Upper lobe of left lung (tissue), 6 donors: ENCODE results near the gene ABAT. TPM values are rescaled to one million over a fixed set of nuclear protein-coding genes. Genes with fewer than 3 reads are reported as not detected.

Experiments used
- ATAC-seq, 2 donors: fragments of 200-7000 bp; cut with Tn5 transposase; one replicate each; pipeline ENCODE4 v1.9.1; 2022; ENCODE audit warnings: mild to moderate bottlenecking in 2 of 2, moderate library complexity in 2 of 2; ENCODE audit not compliant: low FRiP score in 2 of 2
- DNase-seq, 2 donors: peaks; one replicate each; pipeline ENCODE4 v3.0.0-alpha.2; 2019 to 2020
- H3K27ac ChIP-seq, 4 donors: fragments of 200-600 bp; sonication (generic); one replicate each; pipeline ENCODE4 v1.5.1; 2016 to 2019
- H3K27me3 ChIP-seq, 4 donors: fragments of 200-600 bp; sonication (generic); one replicate each; pipeline ENCODE4 v1.5.1; 2017 to 2019
- H3K36me3 ChIP-seq, 4 donors: fragments of 200-600 bp; sonication (generic); one replicate each; pipeline ENCODE4 v1.5.1; 2016 to 2019
- H3K4me1 ChIP-seq, 4 donors: fragments of 200-600 bp; sonication (generic); one replicate each; pipeline ENCODE4 v1.5.1; 2018 to 2019
- H3K4me3 ChIP-seq, 4 donors: fragments of 200-600 bp; sonication (generic); one replicate each; pipeline ENCODE4 v1.5.1; 2017 to 2019; ENCODE audit warnings: mild to moderate bottlenecking in 2 of 4, moderate library complexity in 1 of 4
- H3K9me3 ChIP-seq, 4 donors: fragments of 200-600 bp; sonication (generic); one replicate each; pipeline ENCODE4 v1.5.1; 2018 to 2019
- EP300 ChIP-seq, 4 donors: sonication (generic); formaldehyde crosslinking; IDR thresholded peaks; one replicate each; pipeline ENCODE4 v1.5.1; 2017; ENCODE audit warnings: antibody characterized with exemption in 4 of 4, control low read depth in 2 of 4
- POLR2A ChIP-seq, 4 donors: fragments of 450-650 bp; IDR thresholded peaks; one replicate each; pipeline ENCODE4 v1.5.1; 2016 to 2017; ENCODE audit warnings: antibody characterized with exemption in 4 of 4, mild to moderate bottlenecking in 2 of 4
- POLR2AphosphoS5 ChIP-seq, 2 donors: sonication (generic); formaldehyde crosslinking; IDR thresholded peaks; one replicate each; pipeline ENCODE4 v1.5.1; 2017; ENCODE audit warnings: antibody characterized with exemption in 2 of 2
- WGBS, 2 donors: methylation state at CpG; one replicate each; pipeline ENCODE4 v1.1.5; 2017 to 2018; 5-methylcytosine and 5-hydroxymethylcytosine counted together
- total RNA-seq, 6 donors: library from RNA; depleted of rRNA in 4 of 6; stranded (reverse); fragments of >200 nt in 4 of 6; gene quantifications; one replicate each; pipeline versions ENCODE4 v1.1.0 to v1.2.1, GENCODE V29; 2016 to 2021
- TF ChIP-seq, protein P1 (sequence below), 6 experiments: fragments of 450-650 bp in 4 of 6; fragments of 200-600 bp in 2 of 6; sonication (generic) in 2 of 6; IDR thresholded peaks; one replicate each; pipeline ENCODE4 v1.5.1; 2016 to 2019; ENCODE audit warnings: antibody characterized with exemption in 6 of 6
- donor health status: DM: no; HTN: no; CAD: no; lungs with moderate emphysema.
- donor health status: DM: no; HTN: yes; CAD: no; lungs with severe emphysema.

Gene ABAT
- total RNA-seq, 6 donors from 2014 or later = 4.7 to 22.0 (median 9.1) TPM

DNA sequence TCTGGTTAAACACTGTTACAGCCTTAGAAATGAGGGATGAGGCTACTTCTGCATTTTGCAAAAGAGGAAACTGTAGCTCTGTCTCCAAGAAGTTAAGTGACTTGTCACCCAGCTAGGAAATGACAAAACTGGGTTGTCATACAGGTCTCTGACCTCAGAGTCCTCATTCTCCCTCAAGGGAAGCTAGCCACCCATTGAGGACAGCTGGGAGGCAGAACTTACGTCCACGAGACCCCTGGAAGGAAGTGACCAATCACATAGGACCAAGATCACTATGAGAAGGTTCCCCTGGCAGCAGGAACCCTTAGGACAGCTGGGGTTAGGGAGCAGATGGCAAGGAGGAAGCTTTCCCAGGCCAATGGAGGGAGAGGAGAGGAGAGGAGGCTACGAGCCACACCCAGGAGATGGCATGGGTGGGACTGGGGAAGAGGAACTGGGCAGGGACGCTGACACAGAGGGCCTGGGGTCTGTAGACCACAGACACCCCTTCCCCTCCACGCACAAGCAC, 41.7 kb upstream of the ABAT start:
- H3K27ac ChIP-seq = peak overlapping the region; percentile 76 to 87 (median 80)
- no peaks in the 10 kb centered on the region for H3K9me3 ChIP-seq
- WGBS, 2 donors = 66 to 75% methylated on average over 5 of the region's 5 CpGs
- H3K27me3 ChIP-seq = no peaks in the 10 kb centered on the region
- peaks cover 32 to 91% (median 81%) of the 10 kb centered on the region in 4 donors for H3K36me3 ChIP-seq
- H3K4me3 ChIP-seq = no peak overlapping the region
- TF ChIP-seq POLR2AphosphoS5 (IDR thresholded peaks at IDR 0.05) = peak in 1 of 2 donors; percentile 48
- TF ChIP-seq EP300 (IDR thresholded peaks at IDR 0.05) = no peak
- TF ChIP-seq POLR2A (IDR thresholded peaks at IDR 0.05) = peak in 1 of 4 donors; percentile 66
- TF ChIP-seq, protein P1, sequence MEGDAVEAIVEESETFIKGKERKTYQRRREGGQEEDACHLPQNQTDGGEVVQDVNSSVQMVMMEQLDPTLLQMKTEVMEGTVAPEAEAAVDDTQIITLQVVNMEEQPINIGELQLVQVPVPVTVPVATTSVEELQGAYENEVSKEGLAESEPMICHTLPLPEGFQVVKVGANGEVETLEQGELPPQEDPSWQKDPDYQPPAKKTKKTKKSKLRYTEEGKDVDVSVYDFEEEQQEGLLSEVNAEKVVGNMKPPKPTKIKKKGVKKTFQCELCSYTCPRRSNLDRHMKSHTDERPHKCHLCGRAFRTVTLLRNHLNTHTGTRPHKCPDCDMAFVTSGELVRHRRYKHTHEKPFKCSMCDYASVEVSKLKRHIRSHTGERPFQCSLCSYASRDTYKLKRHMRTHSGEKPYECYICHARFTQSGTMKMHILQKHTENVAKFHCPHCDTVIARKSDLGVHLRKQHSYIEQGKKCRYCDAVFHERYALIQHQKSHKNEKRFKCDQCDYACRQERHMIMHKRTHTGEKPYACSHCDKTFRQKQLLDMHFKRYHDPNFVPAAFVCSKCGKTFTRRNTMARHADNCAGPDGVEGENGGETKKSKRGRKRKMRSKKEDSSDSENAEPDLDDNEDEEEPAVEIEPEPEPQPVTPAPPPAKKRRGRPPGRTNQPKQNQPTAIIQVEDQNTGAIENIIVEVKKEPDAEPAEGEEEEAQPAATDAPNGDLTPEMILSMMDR (IDR thresholded peaks at IDR 0.05) = no peak
- ATAC-seq (peak; percentile 82 to 92), DNase-seq (peak in 1 of 2 donors; percentile 75)
- no peaks in the 10 kb centered on the region for H3K4me1 ChIP-seq

DNA sequence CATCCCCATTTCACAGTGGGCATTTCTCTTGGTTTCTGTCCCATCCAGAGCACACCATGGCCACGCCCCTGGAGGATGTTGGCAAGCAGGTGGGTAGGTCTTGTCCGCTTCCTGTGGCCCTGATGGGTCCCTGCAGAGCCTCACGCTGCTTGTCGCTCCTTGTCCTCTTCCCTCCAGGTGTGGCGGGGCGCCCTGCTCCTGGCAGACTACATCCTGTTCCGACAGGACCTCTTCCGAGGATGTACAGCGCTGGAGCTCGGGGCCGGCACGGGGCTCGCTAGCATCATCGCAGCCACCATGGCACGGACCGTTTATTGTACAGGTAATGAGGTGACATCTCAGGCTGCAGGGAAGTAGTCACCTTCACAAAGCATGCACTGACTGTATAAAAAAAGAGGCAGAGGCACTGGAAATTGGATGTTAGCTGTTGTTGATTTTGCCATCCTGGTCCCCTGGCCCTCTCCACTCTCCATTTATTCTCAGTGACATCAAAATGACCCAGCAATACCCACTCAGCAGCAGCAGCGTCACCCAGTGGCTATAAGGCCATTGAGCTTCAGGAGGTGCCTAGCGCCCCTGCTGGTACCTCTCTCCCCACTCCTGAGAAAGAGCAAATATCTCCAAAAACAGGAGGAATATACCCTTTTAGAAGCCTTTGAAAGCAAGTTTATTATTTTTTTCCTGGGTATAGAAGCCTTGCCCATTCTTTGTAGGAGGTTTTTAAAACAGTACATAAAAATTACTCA, 39.3 kb upstream of the ABAT start:
- DNase-seq (peak in 1 of 2 donors; percentile 78), ATAC-seq (no peak)
- 83 to 86% methylated on average over 18 of the region's 18 CpGs for WGBS, 2 donors
- Histone ChIP-seq H3K9me3 (no peaks in the 10 kb centered on the region), H3K27me3 (no peaks in the 10 kb centered on the region), H3K4me1 (no peaks in the 10 kb centered on the region), H3K27ac (no peak overlapping the region), H3K36me3 (peaks cover 34 to 91% (median 79%) of the 10 kb centered on the region in 4 donors), H3K4me3 (no peak overlapping the region)
- no peak for TF ChIP-seq EP300 (IDR thresholded peaks at IDR 0.05)
- no peak for TF ChIP-seq POLR2A (IDR thresholded peaks at IDR 0.05)
- TF ChIP-seq POLR2AphosphoS5 (IDR thresholded peaks at IDR 0.05) = no peak
- TF ChIP-seq, protein P1 (IDR thresholded peaks at IDR 0.05) = no peak

DNA sequence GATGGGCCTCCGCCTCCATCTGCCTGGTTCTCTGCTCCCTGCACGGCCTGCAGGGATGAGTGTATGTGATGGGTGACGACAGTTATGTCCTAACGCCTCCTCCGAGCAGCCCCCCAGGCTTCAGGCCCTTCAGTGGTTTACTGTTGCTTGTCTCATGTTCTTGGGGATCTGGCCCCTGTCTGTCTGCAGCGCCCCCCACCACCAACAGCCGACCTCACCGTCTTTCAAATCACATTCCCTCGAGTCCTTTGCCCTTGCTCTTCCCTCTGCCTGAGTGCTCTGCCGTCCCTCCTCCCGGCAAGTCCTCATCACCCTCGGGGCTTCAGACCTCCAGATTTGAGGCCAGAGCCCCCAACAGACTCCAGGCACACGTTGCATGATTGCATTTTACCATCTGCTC, 34.7 kb upstream of the ABAT start:
- H3K36me3 ChIP-seq = peaks cover 37 to 89% (median 81%) of the 10 kb centered on the region in 4 donors
- no peak overlapping the region for H3K4me3 ChIP-seq
- WGBS, 2 donors = 87 to 91% methylated on average over 11 of the region's 13 CpGs
- ATAC-seq = no peak
- H3K27me3 ChIP-seq = no peaks in the 10 kb centered on the region
- no peaks in the 10 kb centered on the region for H3K4me1 ChIP-seq
- TF ChIP-seq, protein P1 (IDR thresholded peaks at IDR 0.05) = no peak
- TF ChIP-seq EP300 (IDR thresholded peaks at IDR 0.05) (no peak), POLR2A (IDR thresholded peaks at IDR 0.05) (no peak), POLR2AphosphoS5 (IDR thresholded peaks at IDR 0.05) (no peak)
- no peak for DNase-seq
- H3K9me3 ChIP-seq = no peaks in the 10 kb centered on the region
- no peak overlapping the region for H3K27ac ChIP-seq

DNA sequence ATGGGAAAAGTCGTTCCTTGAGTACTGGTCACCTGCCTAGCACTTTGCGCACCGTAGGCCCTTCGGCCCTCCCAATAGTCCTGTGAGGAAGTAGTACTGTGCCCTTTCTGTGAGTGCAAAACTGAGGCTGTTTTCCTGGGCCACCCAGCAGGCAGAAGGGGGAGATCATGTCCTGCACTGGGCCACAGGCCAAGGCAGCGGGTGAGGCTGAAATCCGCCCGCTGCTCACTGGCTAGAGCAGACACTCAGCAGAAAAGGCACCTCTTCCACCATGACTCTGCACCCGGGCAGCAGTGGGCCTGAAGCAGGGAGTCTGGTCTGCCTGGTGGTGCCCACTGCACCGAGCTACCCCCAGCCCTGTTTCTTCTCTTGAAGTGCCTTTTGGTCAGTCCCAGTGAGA, 32.7 kb upstream of the ABAT start:
- Histone ChIP-seq H3K27ac (no peak overlapping the region), H3K4me1 (peaks cover 0 to 3% (median 0%) of the 10 kb centered on the region in 4 donors), H3K36me3 (peaks cover 34 to 94% (median 83%) of the 10 kb centered on the region in 4 donors), H3K9me3 (no peaks in the 10 kb centered on the region), H3K27me3 (no peaks in the 10 kb centered on the region), H3K4me3 (no peak overlapping the region)
- WGBS, 2 donors = 68 to 69% methylated on average over 5 to 9 of the region's 9 CpGs
- DNase-seq (peak in 1 of 2 donors; percentile 67), ATAC-seq (no peak)
- TF ChIP-seq POLR2AphosphoS5 (IDR thresholded peaks at IDR 0.05) = no peak
- TF ChIP-seq, protein P1 (IDR thresholded peaks at IDR 0.05) = no peak
- no peak for TF ChIP-seq POLR2A (IDR thresholded peaks at IDR 0.05)
- TF ChIP-seq EP300 (IDR thresholded peaks at IDR 0.05) = no peak
